ENCODE data around the gene BMPER. TPM values are rescaled to one million over a fixed set of nuclear protein-coding genes. Genes with fewer than 3 reads are reported as not detected.

Gene BMPER
- total and polyA plus RNA-seq, 3 experiments from 2014 or later: not detected

DNA sequence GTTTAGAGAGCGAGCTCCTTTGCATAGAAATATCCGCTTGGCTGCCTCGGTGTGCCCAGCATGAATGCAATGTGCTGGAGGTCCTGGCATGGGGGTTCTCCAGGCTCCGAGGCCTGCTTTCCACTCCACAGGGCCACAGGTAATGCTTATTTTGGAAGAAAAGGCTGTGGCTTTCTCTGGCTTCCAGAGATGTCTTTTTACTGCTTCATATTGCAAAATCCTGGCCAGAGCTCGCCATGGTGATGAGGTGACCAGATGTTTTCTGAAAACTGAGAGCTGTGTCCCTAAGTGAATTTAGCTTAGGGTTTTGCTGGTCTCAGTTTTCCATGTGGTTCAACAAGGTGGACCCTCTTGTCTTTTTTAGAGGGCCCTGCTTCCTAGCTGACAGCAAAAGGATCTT is 65.2 kb downstream of the BMPER start:
- H3K4me3 ChIP-seq (ENCODE audit: low read length): no peak overlapping the region
- ChIA-PET CTCF (no interaction called here), POLR2A (no interaction called here)
- Mint-ChIP-seq H3K36me3 (no peaks in the 10 kb centered on the region), H3K9me3 (no peaks in the 10 kb centered on the region), H3K4me1 (no peaks in the 10 kb centered on the region), H3K27me3 (peaks cover 0 to under 1% of the 10 kb centered on the region in 2 donors), H3K27ac (no peak overlapping the region), H3K4me3 (no peak overlapping the region)
- H3K9me3 ChIP-seq (ENCODE audit: low read length): no peaks in the 10 kb centered on the region
- H3K4me1 ChIP-seq (ENCODE audit: insufficient read depth, low read length): no peaks in the 10 kb centered on the region
- no peak for DNase-seq
- no peaks in the 10 kb centered on the region for H3K27me3 ChIP-seq (ENCODE audit: insufficient read depth, low read length, poor library complexity, severe bottlenecking)
- H3K36me3 ChIP-seq (ENCODE audit: insufficient read depth, low read length): no peaks in the 10 kb centered on the region
- no peak overlapping the region for H3K27ac ChIP-seq (ENCODE audit: low read depth, low read length)

DNA sequence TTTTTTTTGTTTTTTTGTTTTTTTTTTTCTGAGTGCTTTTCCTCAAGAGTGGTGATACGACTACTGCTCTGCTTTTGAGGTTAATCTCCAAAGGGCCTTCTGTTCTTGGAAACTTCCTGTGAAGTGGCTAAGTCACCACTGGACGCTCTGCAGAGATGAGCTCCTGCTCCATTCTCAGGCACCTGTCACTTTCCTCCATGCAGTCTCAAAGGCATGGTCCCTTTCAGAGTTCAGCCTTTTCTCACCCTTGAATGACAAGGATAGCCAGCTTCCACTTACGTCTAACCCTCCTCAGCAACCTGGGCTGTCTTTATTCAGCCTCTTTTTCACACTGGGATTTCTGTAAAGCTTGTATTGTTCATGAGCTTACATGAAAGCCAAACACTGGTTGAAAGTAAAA is 65.8 kb downstream of the BMPER start:
- CTCF ChIA-PET: no interaction called here
- DNase-seq: no peak
- H3K36me3 Mint-ChIP-seq: no peaks in the 10 kb centered on the region

DNA sequence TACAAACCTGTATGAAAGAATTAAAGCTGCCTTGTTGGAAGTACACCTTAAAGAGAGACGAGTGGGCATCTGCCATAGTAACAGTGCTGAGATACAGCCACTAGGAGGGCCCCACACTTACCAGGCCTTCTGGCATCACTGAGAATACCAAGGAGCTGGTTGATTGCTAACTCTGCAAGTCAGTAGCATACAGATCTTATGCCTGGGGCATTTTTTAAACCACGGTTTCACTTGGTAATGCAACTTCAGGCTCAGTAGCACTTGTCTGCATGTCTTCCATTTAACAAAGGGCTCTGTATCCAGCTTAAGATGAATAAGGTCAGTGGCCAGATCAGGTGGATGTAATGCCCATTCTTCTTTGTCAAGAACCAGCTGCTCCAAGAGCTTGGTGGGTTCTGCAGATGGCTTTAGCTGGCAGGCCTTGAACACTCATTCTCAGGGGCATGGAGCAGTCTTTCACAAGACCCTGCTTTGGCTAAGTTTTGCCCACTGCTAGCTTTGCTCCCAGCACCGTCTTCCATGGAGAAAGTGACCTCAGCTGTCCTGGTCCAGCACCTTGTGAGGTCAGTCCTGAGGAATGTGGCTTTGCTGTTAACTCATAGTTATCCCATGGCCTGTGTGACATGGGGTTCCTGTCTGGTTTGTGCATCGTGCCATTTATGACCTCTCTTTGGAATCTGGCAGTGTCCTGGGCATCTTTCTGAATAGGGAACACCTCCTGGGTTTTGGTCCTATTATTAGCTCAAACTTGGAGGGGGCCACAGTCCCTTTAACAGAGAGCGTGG is 68.1 kb downstream of the BMPER start:
- Histone ChIP-seq H3K9me3 (ENCODE audit: low read length) (no peaks in the 10 kb centered on the region), H3K27me3 (ENCODE audit: insufficient read depth, low read length, poor library complexity, severe bottlenecking) (no peaks in the 10 kb centered on the region), H3K4me1 (ENCODE audit: insufficient read depth, low read length) (no peaks in the 10 kb centered on the region), H3K4me3 (ENCODE audit: low read length) (no peak overlapping the region), H3K27ac (ENCODE audit: low read depth, low read length) (no peak overlapping the region), H3K36me3 (ENCODE audit: insufficient read depth, low read length) (no peaks in the 10 kb centered on the region)
- Mint-ChIP-seq H3K27ac (no peak overlapping the region), H3K27me3 (peaks cover 3 to 4% of the 10 kb centered on the region in 2 donors), H3K4me3 (no peak overlapping the region), H3K9me3 (no peaks in the 10 kb centered on the region), H3K4me1 (no peaks in the 10 kb centered on the region), H3K36me3 (no peaks in the 10 kb centered on the region)
- DNase-seq: no peak
- ChIA-PET POLR2A (no interaction called here), CTCF (no interaction called here)

More for the DNA sequence above, 65.8 kb downstream of the BMPER start:
- Histone ChIP-seq H3K9me3 (ENCODE audit: low read length) (no peaks in the 10 kb centered on the region), H3K4me1 (ENCODE audit: insufficient read depth, low read length) (no peaks in the 10 kb centered on the region), H3K4me3 (ENCODE audit: low read length) (no peak overlapping the region), H3K27ac (ENCODE audit: low read depth, low read length) (no peak overlapping the region), H3K36me3 (ENCODE audit: insufficient read depth, low read length) (no peaks in the 10 kb centered on the region), H3K27me3 (ENCODE audit: insufficient read depth, low read length, poor library complexity, severe bottlenecking) (no peaks in the 10 kb centered on the region)
- H3K27ac Mint-ChIP-seq: no peak overlapping the region
- POLR2A ChIA-PET: no interaction called here
- H3K4me3 Mint-ChIP-seq: no peak overlapping the region
- H3K27me3 Mint-ChIP-seq: peaks cover 0 to 1% of the 10 kb centered on the region in 2 donors
- H3K4me1 Mint-ChIP-seq: no peaks in the 10 kb centered on the region
- H3K9me3 Mint-ChIP-seq: no peaks in the 10 kb centered on the region

DNA sequence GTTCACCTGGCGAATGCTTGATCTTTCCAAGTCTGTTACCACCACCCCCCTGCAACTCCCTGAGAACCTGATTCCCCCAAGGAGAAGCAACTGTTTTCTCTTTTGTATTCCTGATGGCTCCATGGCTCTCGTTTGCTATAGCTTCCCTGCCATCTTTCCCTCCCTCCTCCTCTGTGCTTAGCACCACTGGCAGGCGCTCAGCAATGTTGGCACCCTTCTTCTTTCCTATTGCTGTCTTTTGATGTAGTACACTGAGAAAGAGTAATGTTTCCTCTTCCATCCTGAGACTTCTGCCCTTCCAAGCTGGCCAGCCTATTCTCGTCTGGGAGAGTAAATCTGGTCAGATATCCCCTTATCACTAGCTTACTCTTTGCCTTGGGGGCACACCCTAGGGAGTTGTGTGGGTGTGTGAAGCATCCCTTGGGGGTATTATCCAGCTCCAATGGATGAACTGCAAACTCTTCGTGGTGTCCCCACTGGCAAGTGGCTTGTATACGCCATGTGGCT is 74.0 kb downstream of the BMPER start:
- Histone ChIP-seq H3K27me3 (ENCODE audit: insufficient read depth, low read length, poor library complexity, severe bottlenecking) (no peaks in the 10 kb centered on the region), H3K36me3 (ENCODE audit: insufficient read depth, low read length) (no peaks in the 10 kb centered on the region), H3K4me3 (ENCODE audit: low read length) (no peak overlapping the region), H3K4me1 (ENCODE audit: insufficient read depth, low read length) (no peaks in the 10 kb centered on the region), H3K27ac (ENCODE audit: low read depth, low read length) (no peak overlapping the region), H3K9me3 (ENCODE audit: low read length) (no peaks in the 10 kb centered on the region)
- no peak for DNase-seq
- Mint-ChIP-seq H3K9me3 (no peaks in the 10 kb centered on the region), H3K27me3 (peaks cover 4 to 6% of the 10 kb centered on the region in 2 donors), H3K4me3 (no peak overlapping the region), H3K4me1 (no peaks in the 10 kb centered on the region), H3K36me3 (no peaks in the 10 kb centered on the region), H3K27ac (no peak overlapping the region)
- ChIA-PET CTCF (no interaction called here), POLR2A (no interaction called here)

DNA sequence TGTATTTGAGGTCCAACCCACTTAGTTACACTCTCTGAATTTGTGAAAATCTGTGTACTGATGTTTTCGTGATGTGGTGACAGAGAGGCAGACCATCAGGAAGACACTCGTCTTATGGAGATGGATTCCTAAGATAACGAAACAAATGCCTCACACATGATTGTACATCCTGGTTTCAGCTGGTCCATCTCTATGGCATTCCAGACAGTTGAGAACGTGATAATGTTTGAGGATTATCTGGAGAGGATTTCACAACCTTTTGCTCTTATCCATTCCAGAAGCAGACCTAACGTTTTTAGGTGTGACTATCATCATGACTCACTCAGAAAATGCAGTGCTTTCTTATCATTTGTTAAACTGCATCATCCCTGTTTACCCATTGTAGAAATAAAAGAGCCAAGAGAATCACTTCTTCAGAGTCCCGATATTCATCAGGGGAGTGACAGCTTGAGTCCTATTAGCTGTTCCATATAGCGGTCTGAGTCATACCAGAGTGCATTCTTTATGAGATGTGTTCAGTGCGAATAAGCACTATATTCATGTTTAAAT is 74.5 kb downstream of the BMPER start:
- H3K9me3 ChIP-seq (ENCODE audit: low read length): no peaks in the 10 kb centered on the region
- Mint-ChIP-seq H3K4me1 (no peaks in the 10 kb centered on the region), H3K27me3 (peaks cover 4 to 6% of the 10 kb centered on the region in 2 donors), H3K27ac (no peak overlapping the region), H3K36me3 (no peaks in the 10 kb centered on the region), H3K4me3 (no peak overlapping the region), H3K9me3 (no peaks in the 10 kb centered on the region)
- POLR2A ChIA-PET: no interaction called here
- no peaks in the 10 kb centered on the region for H3K27me3 ChIP-seq (ENCODE audit: insufficient read depth, low read length, poor library complexity, severe bottlenecking)
- no peak overlapping the region for H3K27ac ChIP-seq (ENCODE audit: low read depth, low read length)
- no peaks in the 10 kb centered on the region for H3K36me3 ChIP-seq (ENCODE audit: insufficient read depth, low read length)
- no peak for DNase-seq
- H3K4me3 ChIP-seq (ENCODE audit: low read length): no peak overlapping the region
- no peaks in the 10 kb centered on the region for H3K4me1 ChIP-seq (ENCODE audit: insufficient read depth, low read length)
- CTCF ChIA-PET: no interaction called here

DNA sequence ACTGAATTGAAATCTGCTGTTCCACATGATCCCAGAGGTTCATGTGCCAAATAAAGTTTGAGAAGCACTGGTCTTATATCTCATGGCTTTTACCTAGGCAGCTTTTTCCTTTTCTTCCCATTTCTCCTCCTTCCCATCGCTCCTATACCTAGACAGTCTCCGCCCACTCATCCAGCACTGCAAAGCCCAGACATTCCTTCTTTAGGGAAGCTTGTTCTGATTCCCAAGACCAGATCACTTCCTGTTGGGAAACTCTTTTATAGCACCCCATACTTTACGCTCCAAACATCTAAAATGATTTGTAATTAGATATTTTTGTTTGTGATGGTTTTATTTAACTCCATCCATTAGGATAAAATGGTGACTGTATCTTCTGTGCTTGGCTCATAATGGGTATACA is 75.9 kb downstream of the BMPER start:
- Histone ChIP-seq H3K4me1 (ENCODE audit: insufficient read depth, low read length) (no peaks in the 10 kb centered on the region), H3K36me3 (ENCODE audit: insufficient read depth, low read length) (no peaks in the 10 kb centered on the region), H3K27me3 (ENCODE audit: insufficient read depth, low read length, poor library complexity, severe bottlenecking) (no peaks in the 10 kb centered on the region), H3K9me3 (ENCODE audit: low read length) (no peaks in the 10 kb centered on the region), H3K4me3 (ENCODE audit: low read length) (no peak overlapping the region), H3K27ac (ENCODE audit: low read depth, low read length) (no peak overlapping the region)
- POLR2A ChIA-PET: no interaction called here
- Mint-ChIP-seq H3K4me1 (no peaks in the 10 kb centered on the region), H3K36me3 (no peaks in the 10 kb centered on the region), H3K4me3 (no peak overlapping the region), H3K9me3 (no peaks in the 10 kb centered on the region), H3K27me3 (peaks cover 4 to 5% of the 10 kb centered on the region in 2 donors), H3K27ac (no peak overlapping the region)
- DNase-seq: no peak
- CTCF ChIA-PET: no interaction called here

DNA sequence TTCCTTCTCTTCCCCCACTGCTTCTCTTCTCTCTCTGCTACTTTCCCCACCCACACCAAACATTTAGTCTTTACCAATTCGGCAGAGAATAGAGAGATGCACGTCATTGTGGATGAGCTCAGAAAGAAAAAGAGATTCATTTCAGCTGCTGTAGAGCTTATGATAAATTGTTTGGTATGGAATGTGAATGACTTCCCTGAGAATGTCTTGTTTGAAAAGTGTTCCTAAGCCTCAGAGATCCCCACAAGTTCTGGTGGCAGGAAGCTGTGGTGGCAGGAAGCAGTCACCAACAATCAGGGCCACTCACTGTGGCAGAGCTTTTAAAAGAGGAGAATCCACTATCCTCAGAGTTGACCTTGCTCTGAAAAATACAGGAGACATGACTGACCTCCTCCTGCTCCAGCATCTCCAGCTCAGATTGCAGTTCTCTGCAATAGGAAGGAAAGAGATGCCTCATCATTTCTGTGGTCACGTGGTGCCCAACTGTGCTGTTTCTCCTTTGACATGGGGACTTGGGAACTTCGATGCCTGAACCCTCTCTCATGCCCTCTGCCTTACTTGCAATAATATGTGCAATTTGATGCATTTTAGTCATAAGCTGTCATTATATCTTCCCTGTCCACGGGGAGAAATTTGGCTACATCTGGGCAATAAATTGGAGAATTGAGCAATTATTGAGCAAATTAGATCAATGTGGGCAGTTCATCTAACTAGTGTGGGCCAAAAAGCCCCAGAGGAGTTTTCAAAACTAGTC is 76.5 kb downstream of the BMPER start:
- Mint-ChIP-seq H3K4me1 (no peaks in the 10 kb centered on the region), H3K4me3 (no peak overlapping the region), H3K36me3 (no peaks in the 10 kb centered on the region), H3K27me3 (peaks cover 2 to 5% of the 10 kb centered on the region in 2 donors), H3K9me3 (peaks cover 0 to 2% (median 0%) of the 10 kb centered on the region in 5 donors), H3K27ac (no peak overlapping the region)
- ChIA-PET POLR2A (no interaction called here), CTCF (no interaction called here)
- no peaks in the 10 kb centered on the region for H3K9me3 ChIP-seq (ENCODE audit: low read length)
- no peak overlapping the region for H3K4me3 ChIP-seq (ENCODE audit: low read length)
- no peaks in the 10 kb centered on the region for H3K27me3 ChIP-seq (ENCODE audit: insufficient read depth, low read length, poor library complexity, severe bottlenecking)
- H3K27ac ChIP-seq (ENCODE audit: low read depth, low read length): no peak overlapping the region
- H3K36me3 ChIP-seq (ENCODE audit: insufficient read depth, low read length): no peaks in the 10 kb centered on the region
- no peak for DNase-seq
- H3K4me1 ChIP-seq (ENCODE audit: insufficient read depth, low read length): no peaks in the 10 kb centered on the region

DNA sequence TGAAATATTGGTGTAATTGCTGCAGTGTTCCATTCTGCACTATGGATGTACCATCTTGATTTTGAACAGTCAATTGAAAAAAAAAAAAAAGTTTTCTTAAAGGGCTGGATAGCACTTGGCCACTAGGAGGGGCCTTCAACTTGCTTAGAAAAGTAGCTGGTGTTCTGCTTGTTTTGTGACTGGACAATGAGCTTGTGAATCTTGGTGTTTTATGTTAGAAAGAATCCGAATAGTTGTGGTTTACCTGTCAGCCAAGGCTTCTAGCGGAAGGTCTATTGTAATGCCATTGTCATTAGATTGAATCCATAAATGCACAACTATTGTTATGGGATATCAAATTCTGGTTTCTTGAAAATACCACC is 77.1 kb downstream of the BMPER start:
- H3K36me3 Mint-ChIP-seq: no peaks in the 10 kb centered on the region
- no peaks in the 10 kb centered on the region for H3K36me3 ChIP-seq (ENCODE audit: insufficient read depth, low read length)
- peaks cover 0 to 3% of the 10 kb centered on the region in 2 donors for H3K27me3 Mint-ChIP-seq
- ChIA-PET CTCF (no interaction called here), POLR2A (no interaction called here)
- H3K4me1 ChIP-seq (ENCODE audit: insufficient read depth, low read length): no peaks in the 10 kb centered on the region
- no peaks in the 10 kb centered on the region for H3K27me3 ChIP-seq (ENCODE audit: insufficient read depth, low read length, poor library complexity, severe bottlenecking)
- H3K9me3 ChIP-seq (ENCODE audit: low read length): no peaks in the 10 kb centered on the region
- H3K27ac ChIP-seq (ENCODE audit: low read depth, low read length): no peak overlapping the region
- no peaks in the 10 kb centered on the region for H3K4me1 Mint-ChIP-seq
- H3K4me3 Mint-ChIP-seq: no peak overlapping the region
- H3K27ac Mint-ChIP-seq: no peak overlapping the region
- peaks cover 0 to 2% (median 0%) of the 10 kb centered on the region in 5 donors for H3K9me3 Mint-ChIP-seq
- no peak overlapping the region for H3K4me3 ChIP-seq (ENCODE audit: low read length)
- DNase-seq: no peak
